Endothelial cell of umbilical vein (primary cell): Measurements from ENCODE around the gene MYO7B.

Experiments used
- EZH2 ChIP-seq: IDR thresholded peaks from 2 replicates; pipeline ENCODE4 v1.6.1; 2012; ENCODE audit warnings: borderline replicate concordance, low read depth, mild to moderate bottlenecking, moderate library complexity, low read length, inconsistent platforms; ENCODE audit not compliant: severe bottlenecking
- MAX ChIP-seq: IDR thresholded peaks from 2 replicates; pipeline ENCODE4 v1.6.1; 2011; ENCODE audit not compliant: insufficient read depth, insufficient read length
- POLR2A ChIP-seq: IDR thresholded peaks from 2 replicates; pipeline ENCODE4 v1.6.1; 2012; ENCODE audit warnings: low read depth, mild to moderate bottlenecking, control low read depth, low read length
- POLR2AphosphoS5 ChIP-seq: IDR thresholded peaks from 2 replicates; pipeline ENCODE4 v1.6.1; 2012; ENCODE audit warnings: low read depth, mild to moderate bottlenecking, control low read depth, low read length, moderate library complexity; ENCODE audit not compliant: insufficient read depth
- TF ChIP-seq, protein P1 (sequence below), 2 donors: IDR thresholded peaks; 1 replicate in 1 of 2; 2 replicates in 1 of 2; pipeline ENCODE4 v1.5.1; 2011; ENCODE audit warnings: low read length in 2 of 2, mild to moderate bottlenecking in 2 of 2, moderate library complexity in 2 of 2, control low read depth in 1 of 2, inconsistent platforms in 1 of 2, low read depth in 1 of 2; ENCODE audit not compliant: insufficient read depth in 1 of 2; ENCODE audit errors: extremely low read depth in 1 of 2

DNA sequence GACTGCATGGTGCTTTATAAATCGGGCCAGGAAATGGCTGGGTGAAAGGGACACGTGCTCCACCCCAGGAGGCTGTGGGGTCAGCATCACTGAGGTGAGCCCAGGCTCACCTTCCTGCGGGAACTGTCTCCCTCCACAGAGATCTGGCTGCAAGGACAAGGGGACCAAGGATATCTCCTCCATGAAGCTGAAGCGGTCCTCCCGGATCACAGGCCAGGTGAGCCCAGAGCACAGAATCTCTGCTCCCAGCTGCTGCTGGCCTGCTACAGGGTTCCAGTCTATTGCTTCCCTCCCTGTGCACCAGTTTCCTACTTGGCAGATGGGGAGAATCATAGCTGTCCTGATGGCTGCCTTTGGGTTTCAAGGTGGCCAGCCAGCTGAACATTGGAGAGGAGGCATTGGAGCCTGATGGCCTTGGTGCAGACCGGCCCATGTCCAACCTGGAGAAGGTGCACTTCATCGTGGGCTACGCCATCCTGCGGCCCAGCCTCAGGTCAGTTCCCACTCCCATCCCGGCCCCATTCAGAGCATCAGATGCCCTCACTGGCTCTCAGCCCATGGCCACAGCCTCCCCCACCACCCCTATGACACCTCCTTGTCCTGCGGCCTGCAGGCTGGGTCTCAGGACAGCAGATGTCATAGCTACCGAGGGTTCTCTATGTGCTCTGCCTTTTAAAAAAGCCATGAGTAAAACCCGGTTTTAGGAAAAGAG lies 76.8 kb downstream of the MYO7B start:
- TF ChIP-seq, protein P1, sequence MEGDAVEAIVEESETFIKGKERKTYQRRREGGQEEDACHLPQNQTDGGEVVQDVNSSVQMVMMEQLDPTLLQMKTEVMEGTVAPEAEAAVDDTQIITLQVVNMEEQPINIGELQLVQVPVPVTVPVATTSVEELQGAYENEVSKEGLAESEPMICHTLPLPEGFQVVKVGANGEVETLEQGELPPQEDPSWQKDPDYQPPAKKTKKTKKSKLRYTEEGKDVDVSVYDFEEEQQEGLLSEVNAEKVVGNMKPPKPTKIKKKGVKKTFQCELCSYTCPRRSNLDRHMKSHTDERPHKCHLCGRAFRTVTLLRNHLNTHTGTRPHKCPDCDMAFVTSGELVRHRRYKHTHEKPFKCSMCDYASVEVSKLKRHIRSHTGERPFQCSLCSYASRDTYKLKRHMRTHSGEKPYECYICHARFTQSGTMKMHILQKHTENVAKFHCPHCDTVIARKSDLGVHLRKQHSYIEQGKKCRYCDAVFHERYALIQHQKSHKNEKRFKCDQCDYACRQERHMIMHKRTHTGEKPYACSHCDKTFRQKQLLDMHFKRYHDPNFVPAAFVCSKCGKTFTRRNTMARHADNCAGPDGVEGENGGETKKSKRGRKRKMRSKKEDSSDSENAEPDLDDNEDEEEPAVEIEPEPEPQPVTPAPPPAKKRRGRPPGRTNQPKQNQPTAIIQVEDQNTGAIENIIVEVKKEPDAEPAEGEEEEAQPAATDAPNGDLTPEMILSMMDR (IDR thresholded peaks at IDR 0.05; ENCODE audit: extremely low read depth in 1 of 2, insufficient read depth in 1 of 2, low read depth in 1 of 2, low read length in 2 of 2): no peak
- TF ChIP-seq EZH2 (no peak), MAX (no peak), POLR2A (no peak), POLR2AphosphoS5 (no peak)
